Mesendoderm (in vitro differentiated cells): ENCODE data around the gene DCAF11.

Experiments used
- DNase-seq: peaks from one replicate; pipeline ENCODE4 v3.0.0; 2013
- H2AK5ac ChIP-seq: 2 replicates; pipeline ENCODE4 v1.6.1; 2013; ENCODE audit warnings: low read length, inconsistent platforms
- H2BK120ac ChIP-seq: 2 replicates; pipeline ENCODE4 v1.6.1; 2013; ENCODE audit warnings: low read depth, mild to moderate bottlenecking, low read length, moderate library complexity, mixed read lengths
- H2BK15ac ChIP-seq: replicated peaks from 2 replicates; pipeline ENCODE4 v1.6.1; 2013; ENCODE audit warnings: low read depth, mild to moderate bottlenecking, moderate library complexity
- H2BK5ac ChIP-seq: 2 replicates; pipeline ENCODE4 v1.6.1; 2013; ENCODE audit warnings: low read length, inconsistent platforms
- H3K18ac ChIP-seq: 2 replicates; pipeline ENCODE4 v1.6.1; 2013; ENCODE audit warnings: mild to moderate bottlenecking, low read length, mixed read lengths
- H3K23ac ChIP-seq: one replicate; pipeline ENCODE4 v1.6.1; 2013; ENCODE audit warnings: low read length
- H3K27ac ChIP-seq: 2 replicates; pipeline ENCODE4 v1.5.1; 2013; ENCODE audit warnings: low read depth, mild to moderate bottlenecking, inconsistent platforms, low read length, moderate library complexity
- H3K27me3 ChIP-seq: 2 replicates; pipeline ENCODE4 v1.6.1; 2013; ENCODE audit warnings: low read length, control low read depth, mild to moderate bottlenecking, inconsistent platforms; ENCODE audit not compliant: insufficient read depth, poor library complexity
- H3K36me3 ChIP-seq: 2 replicates; pipeline ENCODE4 v1.6.1; 2013; ENCODE audit warnings: low read length, inconsistent platforms; ENCODE audit not compliant: control insufficient read depth, insufficient read depth
- H3K4ac ChIP-seq: one replicate; pipeline ENCODE4 v1.6.1; 2013; ENCODE audit warnings: low read depth, mild to moderate bottlenecking, low read length, moderate library complexity
- H3K4me1 ChIP-seq: 2 replicates; pipeline ENCODE4 v1.6.1; 2013; ENCODE audit warnings: low read depth, low read length, inconsistent platforms; ENCODE audit not compliant: control insufficient read depth
- H3K4me2 ChIP-seq: 2 replicates; pipeline ENCODE4 v1.6.1; 2013; ENCODE audit warnings: low read length
- H3K4me3 ChIP-seq: 2 replicates; pipeline ENCODE4 v1.5.1; 2013; ENCODE audit warnings: mild to moderate bottlenecking, low read length
- H3K56ac ChIP-seq: one replicate; pipeline ENCODE4 v1.6.1; 2013; ENCODE audit warnings: low read length
- H3K79me1 ChIP-seq: 2 replicates; pipeline ENCODE4 v1.6.1; 2013; ENCODE audit warnings: low read length, inconsistent platforms
- H3K79me2 ChIP-seq: 2 replicates; pipeline ENCODE4 v1.6.1; 2013; ENCODE audit warnings: mild to moderate bottlenecking, low read length; ENCODE audit not compliant: control insufficient read depth, insufficient read depth
- H3K9ac ChIP-seq: 2 replicates; pipeline ENCODE4 v1.6.1; 2013; ENCODE audit warnings: low read length, inconsistent platforms
- H4K5ac ChIP-seq: one replicate; pipeline ENCODE4 v1.6.1; 2013; ENCODE audit warnings: low read length
- H4K8ac ChIP-seq: one replicate; pipeline ENCODE4 v1.6.1; 2013; ENCODE audit warnings: low read depth, mild to moderate bottlenecking, control low read depth, low read length, moderate library complexity
- WGBS: extraction: QIAGEN DNeasy Blood & Tissue Kit; methylation state at CpG from one replicate; pipeline ENCODE4 v1.1.7; 2013; ENCODE audit warnings: low lambda C conversion rate, missing lambda C conversion rate; ENCODE audit not compliant: insufficient coverage; ENCODE audit errors: extremely low coverage; 5-methylcytosine and 5-hydroxymethylcytosine counted together

DCAF11 gene

GRCh38 chr14:24130717-24131548, 16.4 kb downstream of the DCAF11 start:
- Histone ChIP-seq H4K5ac (no peak overlapping the region), H3K79me1 (no peaks in the 10 kb centered on the region), H2BK5ac (no peak overlapping the region), H3K27me3 (no peaks in the 10 kb centered on the region), H3K4me2 (no peak overlapping the region), H3K4ac (no peak overlapping the region), H3K4me1 (no peaks in the 10 kb centered on the region), H3K56ac (no peak overlapping the region), H3K36me3 (no peaks in the 10 kb centered on the region), H2BK15ac (no peak overlapping the region), H3K18ac (no peak overlapping the region), H3K23ac (no peak overlapping the region), H3K4me3 (no peak overlapping the region), H2BK120ac (no peak overlapping the region), H3K79me2 (no peaks in the 10 kb centered on the region), H4K8ac (no peak overlapping the region), H3K9ac (no peak overlapping the region), H3K27ac (no peak overlapping the region), H2AK5ac (no peak overlapping the region)
- DNase-seq = no peak
- whole genome bisulfite sequencing = no CpG with 5 or more reads among the region's 7 CpGs

GRCh38 chr14:24131549-24131966, 17.0 kb downstream of the DCAF11 start:
- Histone ChIP-seq H2BK120ac (no peak overlapping the region), H3K4me1 (peaks cover under 1% of the 10 kb centered on the region), H4K8ac (no peak overlapping the region), H3K4me3 (no peak overlapping the region), H4K5ac (no peak overlapping the region), H3K4ac (no peak overlapping the region), H3K18ac (no peak overlapping the region), H3K79me2 (no peaks in the 10 kb centered on the region), H3K23ac (no peak overlapping the region), H3K36me3 (no peaks in the 10 kb centered on the region), H3K79me1 (no peaks in the 10 kb centered on the region), H3K27me3 (no peaks in the 10 kb centered on the region), H3K4me2 (no peak overlapping the region), H2BK15ac (no peak overlapping the region), H3K9ac (no peak overlapping the region), H3K27ac (no peak overlapping the region), H3K56ac (no peak overlapping the region), H2AK5ac (no peak overlapping the region), H2BK5ac (no peak overlapping the region)
- no peak for DNase-seq
- WGBS = no CpG with 5 or more reads among the region's 15 CpGs

GRCh38 chr14:24132061-24132685, 17.6 kb downstream of the DCAF11 start:
- H3K23ac ChIP-seq = no peak overlapping the region
- H3K27ac ChIP-seq = no peak overlapping the region
- H3K4me2 ChIP-seq = no peak overlapping the region
- H3K36me3 ChIP-seq = no peaks in the 10 kb centered on the region
- H3K27me3 ChIP-seq = no peaks in the 10 kb centered on the region
- no peak for DNase-seq
- peaks cover 1% of the 10 kb centered on the region for H3K4me1 ChIP-seq
- H3K56ac ChIP-seq = no peak overlapping the region
- H3K18ac ChIP-seq = no peak overlapping the region
- no CpG with 5 or more reads among the region's 24 CpGs for WGBS
- H4K8ac ChIP-seq = no peak overlapping the region
- no peak overlapping the region for H2BK5ac ChIP-seq
- no peak overlapping the region for H2AK5ac ChIP-seq
- H2BK15ac ChIP-seq = no peak overlapping the region
- no peaks in the 10 kb centered on the region for H3K79me1 ChIP-seq
- no peak overlapping the region for H3K9ac ChIP-seq
- H3K4me3 ChIP-seq = no peak overlapping the region
- H3K79me2 ChIP-seq = no peaks in the 10 kb centered on the region
- H2BK120ac ChIP-seq = no peak overlapping the region
- no peak overlapping the region for H3K4ac ChIP-seq
- no peak overlapping the region for H4K5ac ChIP-seq

- Histone ChIP-seq H2BK5ac (no peak overlapping the region), H3K4me2 (no peak overlapping the region), H4K8ac (no peak overlapping the region), H3K23ac (no peak overlapping the region), H2AK5ac (no peak overlapping the region), H4K5ac (no peak overlapping the region), H3K4me3 (no peak overlapping the region), H3K79me1 (no peaks in the 10 kb centered on the region), H2BK15ac (no peak overlapping the region), H3K27me3 (no peaks in the 10 kb centered on the region), H3K4ac (no peak overlapping the region), H3K4me1 (peaks cover 1% of the 10 kb centered on the region), H3K79me2 (no peaks in the 10 kb centered on the region), H3K9ac (no peak overlapping the region), H3K27ac (no peak overlapping the region), H3K18ac (no peak overlapping the region), H2BK120ac (no peak overlapping the region), H3K56ac (no peak overlapping the region), H3K36me3 (no peaks in the 10 kb centered on the region)
- DNase-seq = no peak
- WGBS = no CpG with 5 or more reads among the region's 2 CpGs
Observed at GRCh38 chr14:24132976-24133375, 18.4 kb downstream of the DCAF11 start.

GRCh38 chr14:24133735-24134134, 19.2 kb downstream of the DCAF11 start:
- Histone ChIP-seq H2BK120ac (no peak overlapping the region), H3K4me2 (no peak overlapping the region), H3K79me2 (no peaks in the 10 kb centered on the region), H3K56ac (no peak overlapping the region), H3K4me3 (no peak overlapping the region), H2BK15ac (no peak overlapping the region), H2AK5ac (no peak overlapping the region), H3K27me3 (no peaks in the 10 kb centered on the region), H3K79me1 (no peaks in the 10 kb centered on the region), H3K4ac (no peak overlapping the region), H4K5ac (no peak overlapping the region), H3K27ac (no peak overlapping the region), H2BK5ac (no peak overlapping the region), H3K4me1 (peaks cover 1% of the 10 kb centered on the region), H3K36me3 (peaks cover 1% of the 10 kb centered on the region), H4K8ac (no peak overlapping the region), H3K23ac (no peak overlapping the region), H3K9ac (no peak overlapping the region), H3K18ac (no peak overlapping the region)
- DNase-seq = no peak
- no CpG with 5 or more reads among the region's 1 CpG for whole genome bisulfite sequencing
